K562 (cell line): Measurements from ENCODE around the gene NECTIN1. TPM values are rescaled to one million over a fixed set of nuclear protein-coding genes. Genes with fewer than 3 reads are reported as not detected.

Experiments
- ARID2 ChIP-seq: fragments of 450-650 bp; IDR thresholded peaks from 2 replicates; pipeline ENCODE4 v1.6.1; 2017; ENCODE audit warnings: antibody characterized with exemption, mild to moderate bottlenecking
- C11orf30 ChIP-seq: fragments of 450-650 bp; IDR thresholded peaks from 2 replicates; pipeline ENCODE4 v1.6.1; 2016; ENCODE audit warnings: low read depth, mild to moderate bottlenecking
- CBFB ChIP-seq: sonication (generic); formaldehyde crosslinking; IDR thresholded peaks from 2 replicates; pipeline ENCODE4 v1.4.0; 2020; ENCODE audit warnings: mild to moderate bottlenecking, missing genetic modification reagents
- EHMT2 ChIP-seq: fragments of 450-650 bp; IDR thresholded peaks from 2 replicates; pipeline ENCODE4 v1.6.1; 2018; ENCODE audit warnings: antibody characterized with exemption
- FOSL1 ChIP-seq: fragments of 200-800 bp; sonication (Bioruptor generic); conservative IDR thresholded peaks from 2 replicates; pipeline ENCODE4 v1.6.1; 2016; ENCODE audit warnings: missing genetic modification characterization, missing compliant biosample characterization
- GTF2B ChIP-seq: IDR thresholded peaks from 2 replicates; pipeline ENCODE4 v1.6.1; 2011; ENCODE audit not compliant: insufficient read length; ENCODE audit errors: extremely low read depth
- HDAC1 ChIP-seq, 2 experiments: fragments of 450-650 bp; IDR thresholded peaks; 2 replicates each; pipeline ENCODE4 v1.6.1; 2016 to 2017; ENCODE audit warnings: inconsistent platforms in 1 of 2, mild to moderate bottlenecking in 1 of 2, moderate library complexity in 1 of 2
- HMG20A ChIP-seq: fragments of 450-650 bp; formaldehyde crosslinking; conservative IDR thresholded peaks from 2 replicates; pipeline ENCODE4 v1.4.0; 2020; ENCODE audit warnings: mild to moderate bottlenecking, mixed read lengths
- JUND ChIP-seq, 2 experiments: IDR thresholded peaks; 2 replicates in 1 of 2; 3 replicates in 1 of 2; pipeline ENCODE4 v1.6.1; 2011; ENCODE audit warnings: borderline replicate concordance in 2 of 2, low read depth in 2 of 2, low read length in 2 of 2, improper control_type of control experiment in 1 of 2, missing biosample characterization in 1 of 2, missing genetic modification characterization in 1 of 2, missing genetic modification reagents in 1 of 2
- KLF16 ChIP-seq: IDR thresholded peaks from 2 replicates; pipeline ENCODE4 v1.6.1; 2016; ENCODE audit warnings: antibody characterized with exemption
- MAZ ChIP-seq, 2 experiments: fragments of 450-650 bp in 1 of 2; sonication (generic) in 1 of 2; formaldehyde crosslinking; IDR thresholded peaks in 1 of 2; conservative IDR thresholded peaks in 1 of 2; 2 replicates each; pipeline versions ENCODE4 v1.4.0 to v1.5.0; 2020; ENCODE audit warnings: mild to moderate bottlenecking in 1 of 2, missing genetic modification reagents in 1 of 2
- NR3C1 ChIP-seq: sonication (generic); formaldehyde crosslinking; IDR thresholded peaks from 2 replicates; pipeline ENCODE4 v1.8.1; 2022; ENCODE audit warnings: missing genetic modification reagents
- PCBP2 ChIP-seq: fragments of 200-400 bp; formaldehyde crosslinking; IDR thresholded peaks from 2 replicates; pipeline ENCODE4 v1.6.1; 2018; ENCODE audit warnings: low read length, low read depth, mild to moderate bottlenecking, moderate library complexity; ENCODE audit not compliant: poor library complexity, severe bottlenecking
- SNRNP70 ChIP-seq: fragments of 200-400 bp; formaldehyde crosslinking; optimal IDR thresholded peaks from 2 replicates; pipeline ENCODE3; 2017; ENCODE audit warnings: low read depth, low read length
- YY1 ChIP-seq, 3 experiments: IDR thresholded peaks; 2 replicates each; pipeline ENCODE4 v1.6.1; 2011; ENCODE audit warnings: low read length in 2 of 3, mild to moderate bottlenecking in 2 of 3, moderate library complexity in 2 of 3, borderline replicate concordance in 1 of 3, control low read depth in 1 of 3, low read depth in 1 of 3; ENCODE audit not compliant: insufficient read depth in 3 of 3, insufficient replicate concordance in 2 of 3, control insufficient read depth in 1 of 3, insufficient read length in 1 of 3; ENCODE audit errors: extremely low read depth in 1 of 3
- ZBTB17 ChIP-seq: fragments of 450-650 bp; formaldehyde crosslinking; IDR thresholded peaks from 2 replicates; pipeline ENCODE4 v1.4.0; 2020; ENCODE audit warnings: mild to moderate bottlenecking
- ZNF316 ChIP-seq: fragments of 450-650 bp; IDR thresholded peaks from 2 replicates; pipeline ENCODE4 v1.6.1; 2016
- polyA plus RNA-seq, 8 experiments: library from polyadenylated mRNA; depleted of rRNA in 4 of 8; stranded (reverse) in 5 of 8; unstranded in 3 of 8; fragments of >200 nt; fragmentation: Nextera tagmentation in 2 of 8; fragmentation: Illumina TruSeq in 1 of 8; extraction: Ambion mirVana in 2 of 8; extraction: Trizol in 1 of 8; gene quantifications; 2 replicates each; pipeline versions ENCODE4 v1.2.1 to v1.2.3, GENCODE V29; 2011 to 2014; ENCODE audit warnings: inconsistent platforms in 1 of 8, missing spikeins in 1 of 8
- total RNA-seq, 7 experiments: library from RNA; depleted of rRNA in 6 of 7; stranded (reverse); fragments of >200 nt in 6 of 7; fragmentation: Illumina TruSeq in 2 of 7; extraction: Trizol in 2 of 7; gene quantifications; 2 replicates each; pipeline versions ENCODE4 v1.2.1 to v1.2.3, GENCODE V29; 2011 to 2021; ENCODE audit warnings: low replicate concordance in 1 of 7
- TF ChIP-seq, protein P1 (sequence below): sonication (generic); formaldehyde crosslinking; IDR thresholded peaks from 2 replicates; pipeline ENCODE4 v1.8.1; 2023; ENCODE audit warnings: missing genetic modification reagents, mild to moderate bottlenecking, borderline replicate concordance
- TF ChIP-seq, protein P2 (sequence below): sonication (generic); formaldehyde crosslinking; IDR thresholded peaks from 2 replicates; pipeline ENCODE4 v1.8.1; 2022; ENCODE audit warnings: missing genetic modification reagents
- TF ChIP-seq, protein P3 (sequence below): fragments of 450-650 bp; formaldehyde crosslinking; conservative IDR thresholded peaks from 2 replicates; pipeline ENCODE4 v1.4.0; 2022; ENCODE audit warnings: mild to moderate bottlenecking, missing genetic modification characterization

The NECTIN1 gene
- total and polyA plus RNA-seq, 9 of the 15 experiments (the other 6 are each of a cell fraction or from before 2014, with no cell fraction given) = 0.09 to 0.53 (median 0.23) TPM; not detected in 2

DNA sequence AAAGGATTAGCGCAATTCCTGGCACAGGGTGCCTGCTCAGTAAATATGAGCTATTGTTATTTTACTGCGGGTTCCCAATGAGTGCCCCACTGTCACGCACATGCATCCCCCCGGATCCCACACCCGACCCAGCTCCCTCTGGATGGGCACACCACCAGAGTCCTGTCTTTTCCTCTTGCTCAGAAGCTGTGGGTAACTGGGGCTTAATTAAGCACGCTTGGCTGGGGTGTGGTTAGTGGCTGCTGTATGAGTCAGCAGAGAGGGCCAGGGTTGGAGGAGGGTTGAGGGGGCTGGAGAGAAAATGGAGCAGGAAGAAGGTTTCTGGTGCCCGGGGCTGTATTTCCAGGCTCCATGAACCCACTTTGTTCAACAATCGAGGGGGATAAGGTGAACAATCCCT is 30.3 kb upstream of the NECTIN1 start (continued):
- TF ChIP-seq, protein P1, sequence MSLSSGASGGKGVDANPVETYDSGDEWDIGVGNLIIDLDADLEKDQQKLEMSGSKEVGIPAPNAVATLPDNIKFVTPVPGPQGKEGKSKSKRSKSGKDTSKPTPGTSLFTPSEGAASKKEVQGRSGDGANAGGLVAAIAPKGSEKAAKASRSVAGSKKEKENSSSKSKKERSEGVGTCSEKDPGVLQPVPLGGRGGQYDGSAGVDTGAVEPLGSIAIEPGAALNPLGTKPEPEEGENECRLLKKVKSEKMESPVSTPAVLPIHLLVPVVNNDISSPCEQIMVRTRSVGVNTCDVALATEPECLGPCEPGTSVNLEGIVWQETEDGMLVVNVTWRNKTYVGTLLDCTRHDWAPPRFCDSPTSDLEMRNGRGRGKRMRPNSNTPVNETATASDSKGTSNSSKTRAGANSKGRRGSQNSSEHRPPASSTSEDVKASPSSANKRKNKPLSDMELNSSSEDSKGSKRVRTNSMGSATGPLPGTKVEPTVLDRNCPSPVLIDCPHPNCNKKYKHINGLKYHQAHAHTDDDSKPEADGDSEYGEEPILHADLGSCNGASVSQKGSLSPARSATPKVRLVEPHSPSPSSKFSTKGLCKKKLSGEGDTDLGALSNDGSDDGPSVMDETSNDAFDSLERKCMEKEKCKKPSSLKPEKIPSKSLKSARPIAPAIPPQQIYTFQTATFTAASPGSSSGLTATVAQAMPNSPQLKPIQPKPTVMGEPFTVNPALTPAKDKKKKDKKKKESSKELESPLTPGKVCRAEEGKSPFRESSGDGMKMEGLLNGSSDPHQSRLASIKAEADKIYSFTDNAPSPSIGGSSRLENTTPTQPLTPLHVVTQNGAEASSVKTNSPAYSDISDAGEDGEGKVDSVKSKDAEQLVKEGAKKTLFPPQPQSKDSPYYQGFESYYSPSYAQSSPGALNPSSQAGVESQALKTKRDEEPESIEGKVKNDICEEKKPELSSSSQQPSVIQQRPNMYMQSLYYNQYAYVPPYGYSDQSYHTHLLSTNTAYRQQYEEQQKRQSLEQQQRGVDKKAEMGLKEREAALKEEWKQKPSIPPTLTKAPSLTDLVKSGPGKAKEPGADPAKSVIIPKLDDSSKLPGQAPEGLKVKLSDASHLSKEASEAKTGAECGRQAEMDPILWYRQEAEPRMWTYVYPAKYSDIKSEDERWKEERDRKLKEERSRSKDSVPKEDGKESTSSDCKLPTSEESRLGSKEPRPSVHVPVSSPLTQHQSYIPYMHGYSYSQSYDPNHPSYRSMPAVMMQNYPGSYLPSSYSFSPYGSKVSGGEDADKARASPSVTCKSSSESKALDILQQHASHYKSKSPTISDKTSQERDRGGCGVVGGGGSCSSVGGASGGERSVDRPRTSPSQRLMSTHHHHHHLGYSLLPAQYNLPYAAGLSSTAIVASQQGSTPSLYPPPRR (CRISPR knock-in tag) = no peak
- TF ChIP-seq, protein P2, sequence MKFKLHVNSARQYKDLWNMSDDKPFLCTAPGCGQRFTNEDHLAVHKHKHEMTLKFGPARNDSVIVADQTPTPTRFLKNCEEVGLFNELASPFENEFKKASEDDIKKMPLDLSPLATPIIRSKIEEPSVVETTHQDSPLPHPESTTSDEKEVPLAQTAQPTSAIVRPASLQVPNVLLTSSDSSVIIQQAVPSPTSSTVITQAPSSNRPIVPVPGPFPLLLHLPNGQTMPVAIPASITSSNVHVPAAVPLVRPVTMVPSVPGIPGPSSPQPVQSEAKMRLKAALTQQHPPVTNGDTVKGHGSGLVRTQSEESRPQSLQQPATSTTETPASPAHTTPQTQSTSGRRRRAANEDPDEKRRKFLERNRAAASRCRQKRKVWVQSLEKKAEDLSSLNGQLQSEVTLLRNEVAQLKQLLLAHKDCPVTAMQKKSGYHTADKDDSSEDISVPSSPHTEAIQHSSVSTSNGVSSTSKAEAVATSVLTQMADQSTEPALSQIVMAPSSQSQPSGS (CRISPR knock-in tag) = no peak
- TF ChIP-seq ZBTB17 (CRISPR knock-in tag) = no peak
- TF ChIP-seq NR3C1 (CRISPR knock-in tag) = no peak
- TF ChIP-seq HDAC1 (IDR thresholded peaks at IDR 0.05) = no peak
- no peak for TF ChIP-seq CBFB
- TF ChIP-seq MAZ (CRISPR knock-in tag; conservative IDR thresholded peaks at IDR 0.05 in 1 of 2, IDR thresholded peaks at IDR 0.05 in 1 of 2) = no peak
- peak in 1 of 3 experiments; percentile 32 for TF ChIP-seq YY1 (IDR thresholded peaks at IDR 0.05; ENCODE audit: borderline replicate concordance in 1 of 3, control insufficient read depth in 1 of 3, extremely low read depth in 1 of 3, insufficient read depth in 3 of 3, insufficient read length in 1 of 3, insufficient replicate concordance in 2 of 3, low read depth in 1 of 3, low read length in 2 of 3)
- TF ChIP-seq C11orf30 = peak; percentile 50
- no peak for TF ChIP-seq GTF2B
- no peak for TF ChIP-seq SNRNP70
- TF ChIP-seq ZNF316 = peak; percentile 42; the same call in 1 of the 2 replicates
- TF ChIP-seq PCBP2 = no peak
- peak; percentile 63; the same call in 1 of the 2 replicates for TF ChIP-seq JUND (IDR thresholded peaks at IDR 0.05; ENCODE audit: borderline replicate concordance, low read depth, low read length)
- TF ChIP-seq JUND (tag; IDR thresholded peaks at IDR 0.05; ENCODE audit: borderline replicate concordance, low read depth, low read length) = no peak
- TF ChIP-seq HMG20A (CRISPR knock-in tag) = no peak
- TF ChIP-seq KLF16 = no peak
- TF ChIP-seq, protein P3, sequence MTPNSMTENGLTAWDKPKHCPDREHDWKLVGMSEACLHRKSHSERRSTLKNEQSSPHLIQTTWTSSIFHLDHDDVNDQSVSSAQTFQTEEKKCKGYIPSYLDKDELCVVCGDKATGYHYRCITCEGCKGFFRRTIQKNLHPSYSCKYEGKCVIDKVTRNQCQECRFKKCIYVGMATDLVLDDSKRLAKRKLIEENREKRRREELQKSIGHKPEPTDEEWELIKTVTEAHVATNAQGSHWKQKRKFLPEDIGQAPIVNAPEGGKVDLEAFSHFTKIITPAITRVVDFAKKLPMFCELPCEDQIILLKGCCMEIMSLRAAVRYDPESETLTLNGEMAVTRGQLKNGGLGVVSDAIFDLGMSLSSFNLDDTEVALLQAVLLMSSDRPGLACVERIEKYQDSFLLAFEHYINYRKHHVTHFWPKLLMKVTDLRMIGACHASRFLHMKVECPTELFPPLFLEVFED (CRISPR knock-in tag) = no peak
- 0 out of 2 replicates have a peak, but pooled peaks have one; percentile 8 for TF ChIP-seq EHMT2
- no peak for TF ChIP-seq ARID2
- peak; percentile 65 for TF ChIP-seq FOSL1 (tag)
